ENCODE measurements around the gene POLE.

Gene POLE

DNA sequence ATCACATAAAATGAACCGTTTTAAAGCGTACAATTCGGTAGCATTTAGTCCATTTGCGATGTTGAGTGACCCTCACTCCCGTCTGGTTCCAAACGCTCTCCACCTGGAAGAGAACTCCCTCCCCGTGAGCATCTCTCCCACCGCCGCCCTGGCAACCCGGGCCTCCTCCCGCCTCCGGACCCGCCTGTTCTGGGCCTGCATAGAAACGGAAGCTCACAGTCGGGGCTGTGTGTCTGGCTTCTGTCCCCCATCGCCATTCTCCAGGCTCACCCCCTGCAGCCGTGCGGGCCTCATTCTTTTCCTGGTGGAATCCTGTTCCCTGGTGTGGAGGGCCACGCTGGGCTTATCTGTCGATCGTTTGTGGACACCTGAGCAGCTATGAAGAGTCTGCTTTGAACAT, 94.1 kb downstream of the POLE start:
- no peak for DNase-seq

DNA sequence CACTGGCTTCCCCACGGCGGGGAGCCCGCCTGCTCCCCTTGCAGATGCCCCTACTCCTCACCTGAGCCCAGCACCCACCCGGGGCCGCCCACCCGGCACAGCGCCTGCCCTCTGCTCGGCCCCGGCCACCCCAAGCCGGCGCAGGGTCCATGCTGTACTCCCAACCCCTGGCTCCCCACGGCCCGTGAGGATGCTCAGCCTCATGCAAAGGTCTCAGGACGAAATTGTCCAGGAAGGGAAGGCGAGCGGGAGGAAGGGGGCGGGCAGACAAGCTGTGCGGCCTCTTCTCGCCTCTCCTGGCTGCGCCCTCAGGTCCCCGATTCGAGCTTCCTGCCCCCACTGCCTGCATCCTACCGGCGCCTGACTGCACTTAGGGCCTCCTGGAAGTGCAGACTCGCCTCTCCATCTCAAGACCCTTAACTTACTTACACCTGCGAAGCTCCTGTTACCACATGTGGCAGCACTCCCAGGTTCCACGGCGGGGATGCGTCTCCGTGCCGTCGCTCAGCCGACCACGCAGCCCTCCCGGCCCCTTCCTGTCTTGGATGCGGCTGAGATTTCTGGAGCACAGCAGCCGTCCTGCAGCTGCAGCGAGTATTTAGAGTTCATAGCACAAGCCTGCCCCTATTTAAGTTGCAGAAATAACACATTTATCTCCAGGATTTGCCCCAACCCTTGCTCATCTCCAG, 94.7 kb downstream of the POLE start:
- DNase-seq = no peak

DNA sequence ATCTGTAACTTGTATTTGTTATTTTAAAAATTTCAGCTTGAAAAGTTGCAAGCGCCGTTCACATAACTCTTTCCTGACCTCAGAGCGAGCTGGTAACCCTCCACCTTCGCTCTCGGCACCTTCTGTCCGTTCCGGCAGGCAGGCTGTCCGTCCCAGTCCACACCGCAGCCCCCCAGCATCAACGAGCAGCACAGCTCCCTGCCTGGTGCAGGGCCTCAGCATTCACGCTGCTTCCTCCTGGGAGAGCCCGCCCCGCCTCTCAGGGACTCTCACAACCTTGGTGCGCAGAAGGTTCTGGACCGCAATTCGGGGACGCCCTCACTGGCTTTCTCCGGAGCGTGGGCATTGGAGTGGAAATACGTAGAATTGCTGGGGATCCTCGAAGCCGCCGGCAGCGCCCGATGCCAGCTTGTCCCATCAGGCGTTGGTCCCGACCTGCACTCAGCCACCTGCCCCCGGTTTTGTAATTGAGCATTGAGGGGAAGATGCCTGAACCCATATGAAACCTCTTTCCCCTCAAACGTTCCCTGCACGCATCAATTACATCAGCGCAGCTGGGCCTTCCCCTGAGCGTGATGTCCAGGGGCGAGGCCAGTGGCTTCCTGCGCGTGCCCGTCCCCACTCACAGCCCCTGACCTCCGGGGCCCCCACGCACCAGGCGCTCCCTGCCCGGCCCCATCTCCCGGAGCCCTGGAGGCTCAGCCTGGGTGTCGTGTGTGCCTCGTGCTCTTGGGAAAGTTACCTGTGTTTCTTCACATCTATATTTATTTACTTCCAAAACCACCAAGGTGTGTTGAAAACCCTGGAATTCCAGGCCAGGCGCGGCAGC, 95.8 kb downstream of the POLE start:
- no peak for DNase-seq

GRCh38 chr12:132588821-132589669, 98.1 kb downstream of the POLE start:
- no peak for DNase-seq

- DNase-seq = no peak
Measured at GRCh38 chr12:132588319-132588718, 98.8 kb downstream of the POLE start.

DNA sequence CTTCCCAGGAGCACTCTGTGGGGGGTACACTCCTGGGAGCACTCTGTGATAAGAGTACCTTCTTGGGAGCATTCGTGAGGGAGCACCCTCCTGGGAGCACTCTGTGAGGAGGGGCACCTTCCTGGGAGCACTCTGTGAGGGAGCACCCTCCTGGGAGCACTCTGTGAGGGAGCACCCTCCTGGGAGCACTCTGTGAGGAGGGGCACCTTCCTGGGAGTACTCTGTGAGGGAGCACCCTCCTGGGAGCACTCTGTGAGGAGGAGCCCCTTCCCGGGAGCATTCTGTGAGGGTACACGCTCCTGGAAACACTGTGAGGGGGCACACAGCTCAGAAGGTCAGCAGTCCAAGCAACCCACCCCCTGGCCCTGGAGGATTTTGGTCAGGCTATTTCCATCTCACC, 99.4 kb downstream of the POLE start:
- DNase-seq = no peak

- DNase-seq = no peak
Measured at GRCh38 chr12:132586929-132587328, 100.2 kb downstream of the POLE start.

- no peak for DNase-seq
Measured at GRCh38 chr12:132585177-132585576, 102.0 kb downstream of the POLE start.

DNA sequence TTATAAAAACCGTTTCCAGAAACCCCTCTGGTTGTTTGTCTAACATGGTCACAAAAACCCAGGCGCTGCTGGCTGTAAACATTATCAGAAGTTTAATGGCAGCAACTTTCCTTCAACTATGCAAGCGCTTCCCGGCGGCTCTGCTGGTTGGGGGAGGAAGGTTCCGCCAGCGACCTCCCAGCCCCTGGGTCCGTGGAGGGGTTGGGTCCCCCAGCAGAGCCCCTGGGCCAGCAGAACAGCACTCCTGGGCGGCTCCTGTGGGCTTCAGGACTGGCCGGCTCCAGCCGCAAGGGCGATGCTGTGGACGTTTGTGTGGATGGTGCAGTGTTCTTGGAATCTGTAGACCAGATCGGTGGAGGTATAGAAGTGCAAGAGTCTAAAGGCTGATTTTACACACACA, 102.7 kb downstream of the POLE start:
- no peak for DNase-seq

- no peak for DNase-seq
Measured at GRCh38 chr12:132583736-132584135, 103.4 kb downstream of the POLE start.

GRCh38 chr12:132583411-132583710, 103.8 kb downstream of the POLE start:
- DNase-seq = no peak

DNA sequence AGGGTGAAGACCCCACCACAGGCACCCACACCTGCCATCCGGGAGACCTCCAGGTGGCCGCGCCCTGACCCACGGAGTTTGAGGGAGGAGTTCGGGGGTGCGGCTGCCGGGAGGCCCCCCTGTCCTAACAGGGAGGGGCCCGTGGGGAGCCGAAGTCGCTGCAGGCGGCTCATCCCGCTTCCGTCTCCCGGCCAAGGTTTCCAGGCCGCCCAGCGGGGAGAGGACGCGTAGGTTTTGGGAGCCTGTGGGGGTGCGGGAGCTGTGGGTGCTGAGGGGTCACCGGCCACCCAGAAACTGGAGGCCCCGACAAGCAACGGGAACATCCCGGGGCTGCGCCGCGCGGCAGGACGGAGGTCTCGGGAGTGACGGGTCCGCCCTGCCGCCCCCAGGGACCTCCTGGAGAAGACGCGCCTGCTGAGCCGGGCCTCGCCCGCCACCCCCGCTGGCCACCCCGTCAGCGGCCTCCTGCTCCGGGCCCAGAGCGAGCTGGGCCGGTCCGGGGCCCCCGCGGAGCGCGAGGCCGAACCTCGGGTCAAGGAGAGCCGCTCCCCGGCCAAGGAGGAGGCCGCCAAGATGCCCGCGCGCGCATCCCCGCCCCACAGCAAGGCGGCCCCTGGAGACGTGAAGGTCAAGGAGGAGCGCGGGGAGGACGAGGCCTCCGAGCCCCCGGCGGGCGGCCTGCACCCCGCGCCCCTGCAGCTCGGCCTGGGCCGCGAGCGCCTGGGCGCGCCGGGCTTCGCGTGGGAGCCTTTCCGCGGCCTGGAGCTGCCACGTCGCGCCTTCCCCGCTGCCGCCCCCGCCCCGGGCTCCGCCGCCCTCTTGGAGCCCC, 104.3 kb downstream of the POLE start:
- DNase-seq = no peak

DNA sequence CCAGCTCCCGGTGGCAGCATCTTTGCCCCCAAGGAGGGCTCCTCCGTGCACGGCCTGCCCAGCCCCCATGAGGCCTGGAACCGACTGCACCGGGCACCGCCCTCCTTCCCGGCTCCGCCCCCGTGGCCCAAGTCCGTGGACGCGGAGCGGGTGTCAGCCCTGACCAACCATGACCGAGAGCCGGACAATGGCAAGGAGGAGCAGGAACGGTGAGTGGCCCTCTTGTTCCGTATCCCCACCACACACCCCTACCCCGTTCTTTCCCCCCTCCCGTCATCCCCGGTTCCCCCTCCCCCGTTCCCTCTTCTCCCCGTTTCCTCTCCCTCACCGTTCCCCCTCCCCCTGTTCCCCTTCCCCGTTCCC, 105.1 kb downstream of the POLE start:
- no peak for DNase-seq

- no peak for DNase-seq
Measured at GRCh38 chr12:132581348-132582057, 105.6 kb downstream of the POLE start.

DNA sequence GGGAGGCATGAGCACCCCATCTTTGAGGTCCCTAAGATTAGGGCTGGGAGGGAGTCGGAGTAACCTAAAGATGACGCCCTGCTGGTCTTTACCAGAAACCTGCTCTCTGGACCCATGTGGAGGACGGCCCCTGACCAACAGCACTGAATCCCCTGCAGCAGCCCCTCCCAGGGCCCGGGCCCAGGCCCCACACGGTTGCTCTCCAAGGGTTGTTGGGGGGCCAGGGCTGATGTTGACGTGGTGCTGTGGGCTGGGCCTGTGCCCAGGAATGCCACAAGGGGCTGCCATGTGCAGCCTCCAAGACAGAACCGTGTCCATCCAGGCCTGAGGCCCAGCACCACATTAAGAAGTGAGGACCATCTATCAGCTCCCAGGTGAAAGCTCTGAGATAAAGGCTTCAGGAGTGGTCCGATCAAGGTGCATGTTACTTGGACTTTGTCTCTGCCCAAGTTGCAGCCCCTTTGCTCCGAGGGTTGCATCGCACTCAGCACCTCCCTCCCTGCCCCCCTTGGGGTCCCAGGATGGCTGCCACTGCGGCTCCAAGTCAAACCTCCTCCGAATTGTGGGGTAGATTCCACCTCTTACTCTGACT, 106.3 kb downstream of the POLE start:
- DNase-seq = no peak

DNA sequence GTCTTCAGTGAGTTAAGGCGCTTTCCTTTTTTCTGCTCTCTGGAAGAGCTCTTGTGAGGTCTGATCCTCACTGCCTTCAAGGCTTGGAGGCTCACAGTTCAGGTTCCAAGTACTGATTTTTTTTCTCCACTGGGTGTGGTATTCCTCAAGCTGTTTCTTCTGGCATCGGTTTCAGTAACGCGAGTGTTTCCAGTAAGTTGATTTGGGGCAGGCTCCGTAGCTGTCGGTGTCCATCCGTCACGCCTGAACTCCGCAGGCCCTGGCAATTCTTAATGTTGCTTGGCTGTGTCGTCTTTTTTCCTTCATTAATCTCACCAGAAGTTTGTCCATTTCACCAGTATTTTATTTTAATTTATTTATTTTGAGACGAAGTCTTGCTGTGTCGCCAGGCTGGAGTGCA, 107.4 kb downstream of the POLE start:
- DNase-seq = no peak

- DNase-seq = no peak
Measured at GRCh38 chr12:132578826-132579225, 108.3 kb downstream of the POLE start.

- DNase-seq = no peak
Measured at GRCh38 chr12:132578118-132578517, 109.0 kb downstream of the POLE start.

DNA sequence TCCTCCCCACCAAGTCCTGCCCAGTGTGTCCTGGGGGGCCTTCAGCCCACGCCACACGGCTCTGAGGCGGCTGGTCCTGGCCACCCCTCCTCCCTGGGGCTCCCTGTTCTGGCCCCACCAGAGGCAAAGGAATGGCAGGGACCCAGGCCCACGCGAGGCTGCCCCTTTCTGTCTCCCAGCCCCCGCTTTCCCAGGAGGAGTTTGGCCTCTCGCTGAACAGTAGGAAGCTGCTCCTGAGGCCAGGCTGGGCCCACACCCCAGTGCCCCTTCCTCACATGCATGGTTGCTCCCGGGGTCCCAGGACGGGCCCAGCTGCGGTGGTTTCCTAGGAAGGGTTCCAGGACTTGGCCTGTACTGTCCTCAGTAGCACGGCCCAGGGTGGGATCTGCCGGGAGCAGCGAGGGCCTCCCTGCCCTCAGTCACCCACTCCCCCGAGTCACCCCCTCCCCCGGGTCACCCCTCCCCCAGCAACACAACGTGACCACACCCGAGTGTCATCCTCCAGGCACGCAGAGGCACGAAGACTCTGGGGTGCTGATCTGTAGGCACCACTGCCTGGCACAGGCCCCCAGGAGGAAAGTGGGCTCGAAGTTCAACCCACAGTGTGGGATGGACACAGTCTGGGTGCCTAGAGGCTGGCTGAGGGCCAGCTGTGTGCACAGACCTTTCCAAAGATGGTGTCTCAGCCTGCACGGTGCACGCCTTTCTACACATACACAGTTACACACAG, 109.8 kb downstream of the POLE start:
- DNase-seq = no peak

DNA sequence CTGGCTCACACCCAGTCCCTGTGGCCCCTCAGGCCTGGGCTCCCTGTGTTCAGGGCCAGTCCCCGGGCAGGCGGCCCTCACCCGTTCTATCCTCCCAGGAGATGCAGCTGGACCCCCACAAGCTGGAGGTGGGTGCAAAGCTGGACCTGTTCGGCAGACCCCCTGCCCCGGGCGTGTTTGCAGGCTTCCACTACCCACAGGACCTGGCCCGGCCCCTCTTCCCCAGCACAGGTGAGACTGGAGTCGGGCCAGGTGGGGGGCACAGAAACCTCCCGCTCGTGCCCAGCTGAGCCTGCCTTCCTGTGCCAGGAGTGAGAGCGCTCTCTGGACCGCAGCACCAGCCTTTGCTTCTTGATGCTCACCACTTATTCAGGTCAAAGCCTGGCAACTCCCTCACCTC, 110.4 kb downstream of the POLE start:
- no peak for DNase-seq

DNA sequence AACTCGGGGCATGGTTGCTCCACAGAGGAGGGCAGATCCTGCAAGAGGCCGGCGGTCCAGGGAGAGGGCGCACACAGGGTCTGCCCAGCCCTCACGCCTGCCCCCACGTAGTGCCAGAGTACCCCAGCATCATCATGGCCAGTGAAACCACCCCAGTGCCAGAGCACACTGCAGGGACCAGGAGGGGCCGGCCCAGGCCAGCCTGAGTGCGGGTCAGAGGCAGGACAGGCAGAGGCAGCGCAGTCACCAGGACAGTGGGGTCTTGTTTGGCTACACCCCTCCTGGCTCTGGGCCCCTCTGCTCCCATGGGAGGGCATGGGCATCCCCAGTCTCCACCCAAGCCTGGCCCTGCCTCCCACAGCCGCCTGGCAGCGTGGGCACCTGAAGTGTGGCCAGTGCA, 111.5 kb downstream of the POLE start:
- no peak for DNase-seq
